HCT116 (cell line): ENCODE measurements around the gene SMIM21. TPM values are rescaled to one million over a fixed set of nuclear protein-coding genes. Genes with fewer than 3 reads are reported as not detected.

Source experiments
- ATAC-seq: fragments of 200-7000 bp; cut with Tn5 transposase; 2 replicates; pipeline ENCODE4 v1.9.1; 2020; ENCODE audit warnings: mild to moderate bottlenecking, moderate library complexity
- BruUV-seq: library from RNA; stranded (reverse); fragments of 400-500 nt; replicated peaks from 2 replicates; lab custom pipeline; 2021; lab: Mats Ljungman, UMichigan
- CTCF ChIA-PET: fragments of 300-600 bp; sonication (Branson Sonifier 250); formaldehyde crosslinking; loops from one replicate; lab custom pipeline; 2021; ENCODE audit warnings: antibody characterized with exemption; lab: Charles Lee
- POLR2A ChIA-PET: fragments of 300-600, 350-600 bp; sonication (Branson Sonifier 250); formaldehyde crosslinking; loops from one replicate; lab custom pipeline; 2021; ENCODE audit warnings: antibody characterized with exemption; lab: Charles Lee
- RAD21 ChIA-PET, 2 experiments: fragments of 300-600 bp; sonication (Branson Sonifier 250); formaldehyde crosslinking; loops; one replicate each; lab custom pipeline; 2023; ENCODE audit warnings: low total read pairs in 2 of 2; ENCODE audit not compliant: uncharacterized antibody in 2 of 2, unreplicated experiment in 2 of 2, low non-redundant PET in 1 of 2; lab: Charles Lee
- DNase-seq: peaks from one replicate; pipeline ENCODE4 v3.0.0-alpha.2; 2010; ENCODE audit warnings: low read depth, low spot score
- H2AFZ ChIP-seq: fragments of 200-600 bp; shearing (Covaris generic), sonication (generic); 2 replicates; pipeline ENCODE4 v1.6.1; 2017; ENCODE audit warnings: low read depth, mixed run types, mixed read lengths, antibody characterized with exemption, low read length; ENCODE audit not compliant: poor library complexity, severe bottlenecking
- H3K27ac ChIP-seq: 2 replicates; pipeline ENCODE4 v1.5.1; 2012; ENCODE audit warnings: low read depth, low read length
- H3K27me3 ChIP-seq: fragments of 200-600 bp; sonication (generic); 2 replicates; pipeline ENCODE4 v1.6.1; 2016; ENCODE audit warnings: mixed run types, low read length, mixed read lengths; ENCODE audit not compliant: insufficient read depth
- H3K36me3 ChIP-seq, 2 experiments: fragments of 200-500 bp in 1 of 2; fragments of 200-600 bp in 1 of 2; sonication (Bioruptor generic) in 1 of 2; sonication (generic) in 1 of 2; 2 replicates each; pipeline versions ENCODE4 v1.5.1 to v1.6.1; 2014 to 2016; ENCODE audit warnings: low read length in 2 of 2, inconsistent platforms in 1 of 2, mixed read lengths in 1 of 2, mixed run types in 1 of 2; ENCODE audit not compliant: insufficient read depth in 2 of 2, control insufficient read depth in 1 of 2
- H3K4me1 ChIP-seq, 2 experiments: fragments of 200-600 bp in 1 of 2; sonication (generic) in 1 of 2; 2 replicates each; pipeline versions ENCODE4 v1.5.1 to v1.6.1; 2012 to 2017; ENCODE audit warnings: low read length in 2 of 2, inconsistent platforms in 1 of 2, mild to moderate bottlenecking in 1 of 2, mixed read lengths in 1 of 2, mixed run types in 1 of 2, moderate library complexity in 1 of 2; ENCODE audit not compliant: insufficient read depth in 2 of 2, control insufficient read depth in 1 of 2
- H3K4me2 ChIP-seq: fragments of 200-600 bp; sonication (generic); 2 replicates; pipeline ENCODE4 v1.6.1; 2017; ENCODE audit warnings: mixed run types, low read length, mixed read lengths
- H3K4me3 ChIP-seq, 2 experiments: fragments of 200-600 bp in 1 of 2; sonication (generic) in 1 of 2; replicated peaks in 1 of 2; 2 replicates each; pipeline ENCODE4 v1.5.1; 2011 to 2016; ENCODE audit warnings: low read length in 2 of 2, control low read depth in 1 of 2, low read depth in 1 of 2, mild to moderate bottlenecking in 1 of 2, mixed read lengths in 1 of 2, mixed run types in 1 of 2
- H3K79me2 ChIP-seq: fragments of 200-600 bp; sonication (generic); 2 replicates; pipeline ENCODE4 v1.6.1; 2017; ENCODE audit warnings: mild to moderate bottlenecking, mixed run types, low read length, moderate library complexity, mixed read lengths; ENCODE audit not compliant: insufficient read depth
- H3K9ac ChIP-seq: fragments of 200-600 bp; sonication (generic); 2 replicates; pipeline ENCODE4 v1.6.1; 2016; ENCODE audit warnings: low read length, mixed read lengths
- H3K9me2 ChIP-seq: fragments of 200-600 bp; sonication (generic), shearing (Covaris generic); 2 replicates; pipeline ENCODE4 v1.6.1; 2017; ENCODE audit warnings: mixed run types, mild to moderate bottlenecking, moderate library complexity; ENCODE audit not compliant: insufficient read depth
- H3K9me3 ChIP-seq, 2 experiments: fragments of 200-500 bp in 1 of 2; fragments of 200-600 bp in 1 of 2; sonication (Bioruptor generic) in 1 of 2; sonication (generic) in 1 of 2; 2 replicates each; pipeline ENCODE4 v1.6.1; 2014 to 2017; ENCODE audit warnings: low read length in 2 of 2, mixed read lengths in 2 of 2, inconsistent platforms in 1 of 2, low read depth in 1 of 2, mild to moderate bottlenecking in 1 of 2, mixed run types in 1 of 2, moderate library complexity in 1 of 2; ENCODE audit not compliant: control insufficient read depth in 1 of 2, insufficient read depth in 1 of 2
- H4K20me1 ChIP-seq: fragments of 200-600 bp; sonication (generic), shearing (Covaris generic); 2 replicates; pipeline ENCODE4 v1.6.1; 2017; ENCODE audit warnings: mixed run types, mild to moderate bottlenecking, moderate library complexity; ENCODE audit not compliant: insufficient read depth
- CBX3 ChIP-seq: IDR thresholded peaks from 2 replicates; pipeline ENCODE4 v1.6.1; 2012; ENCODE audit warnings: low read depth
- EGR1 ChIP-seq: IDR thresholded peaks from 2 replicates; pipeline ENCODE4 v1.6.1; 2012; ENCODE audit warnings: low read depth
- ELF1 ChIP-seq: IDR thresholded peaks from 2 replicates; pipeline ENCODE4 v1.6.1; 2012; ENCODE audit warnings: low read depth, borderline replicate concordance
- JUND ChIP-seq: IDR thresholded peaks from 2 replicates; pipeline ENCODE4 v1.6.1; 2012
- POLR2A ChIP-seq: IDR thresholded peaks from 2 replicates; pipeline ENCODE4 v1.7.0; 2011; ENCODE audit warnings: borderline replicate concordance; ENCODE audit not compliant: insufficient read depth, insufficient read length; ENCODE audit errors: extremely low read depth
- SP1 ChIP-seq: IDR thresholded peaks from 2 replicates; pipeline ENCODE4 v1.6.1; 2012; ENCODE audit warnings: low read depth
- TCF7L2 ChIP-seq: IDR thresholded peaks from 2 replicates; pipeline ENCODE4 v1.7.0; 2011; ENCODE audit warnings: borderline replicate concordance, inconsistent platforms; ENCODE audit not compliant: insufficient read depth, insufficient read length; ENCODE audit errors: extremely low read depth
- ZFX ChIP-seq: fragments of 450-650 bp; IDR thresholded peaks from 2 replicates; pipeline ENCODE4 v1.6.1; 2017
- ZNF274 ChIP-seq: fragments of 200-500 bp; sonication (Bioruptor generic); IDR thresholded peaks from 2 replicates; pipeline ENCODE4 v1.6.1; 2014; ENCODE audit warnings: mild to moderate bottlenecking, low read depth, low read length, inconsistent platforms
- intact Hi-C: fragments of 100-400 bp; cut with micrococcal nuclease; formaldehyde crosslinking; loops from 2 replicates; pipeline ENCODE4 v1.10.0; 2022
- total RNA-seq: library from RNA; stranded (reverse); gene quantifications from one replicate; pipeline ENCODE4 v1.2.1, GENCODE V29; 2021; ENCODE audit not compliant: unreplicated experiment
- TF ChIP-seq, protein P1 (sequence below): IDR thresholded peaks from 2 replicates; pipeline ENCODE4 v1.6.1; 2012
- TF ChIP-seq, protein P2 (sequence below): IDR thresholded peaks from 2 replicates; pipeline ENCODE4 v1.6.1; 2012; ENCODE audit warnings: low read depth
- TF ChIP-seq, protein P3 (sequence below): IDR thresholded peaks from 2 replicates; pipeline ENCODE4 v1.6.1; 2012

SMIM21 gene
- total RNA-seq, 1 experiment from 2014 or later, result not detected

DNA sequence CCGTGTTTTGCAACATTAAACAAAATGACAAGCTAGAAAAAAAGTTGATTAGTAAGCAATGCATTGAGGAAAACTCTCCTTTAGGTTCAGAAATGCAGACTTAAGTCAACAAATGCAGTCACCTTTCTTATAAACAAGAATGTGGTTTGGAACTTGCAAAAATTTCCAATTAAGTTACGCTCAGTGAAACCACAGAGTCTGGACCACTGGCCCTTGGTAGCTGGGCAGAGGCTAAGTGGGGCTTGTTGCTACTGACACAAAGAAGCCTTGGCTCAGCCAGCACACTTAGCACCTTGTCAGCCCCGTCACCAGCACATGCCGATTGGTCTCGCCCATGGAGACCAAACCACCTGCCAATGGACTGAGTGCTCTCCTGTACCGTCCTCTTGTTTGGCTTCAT, 53.0 kb downstream of the SMIM21 start:
- no peak overlapping the region for H3K4me2 ChIP-seq
- intact Hi-C loops, result no loop called here
- H2AFZ ChIP-seq, result no peak overlapping the region
- H3K9me3 ChIP-seq, result no peaks in the 10 kb centered on the region; a peak in 1 of 4 replicates
- no peaks in the 10 kb centered on the region for H4K20me1 ChIP-seq
- no peaks in the 10 kb centered on the region for H3K27me3 ChIP-seq
- ChIA-PET RAD21 (no interaction called here), CTCF (no interaction called here), POLR2A (no interaction called here)
- no peaks in the 10 kb centered on the region for H3K4me1 ChIP-seq
- no peak overlapping the region for H3K27ac ChIP-seq
- BruUV-seq, result no TSS peak
- no peaks in the 10 kb centered on the region for H3K79me2 ChIP-seq
- no peaks in the 10 kb centered on the region for H3K36me3 ChIP-seq
- TF ChIP-seq JUND (no peak), TCF7L2 (no peak), CBX3 (no peak), SP1 (no peak), ELF1 (no peak), POLR2A (no peak), ZFX (no peak), EGR1 (no peak), ZNF274 (no peak)
- TF ChIP-seq, protein P1, sequence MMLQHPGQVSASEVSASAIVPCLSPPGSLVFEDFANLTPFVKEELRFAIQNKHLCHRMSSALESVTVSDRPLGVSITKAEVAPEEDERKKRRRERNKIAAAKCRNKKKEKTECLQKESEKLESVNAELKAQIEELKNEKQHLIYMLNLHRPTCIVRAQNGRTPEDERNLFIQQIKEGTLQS, result no peak
- TF ChIP-seq, protein P2, sequence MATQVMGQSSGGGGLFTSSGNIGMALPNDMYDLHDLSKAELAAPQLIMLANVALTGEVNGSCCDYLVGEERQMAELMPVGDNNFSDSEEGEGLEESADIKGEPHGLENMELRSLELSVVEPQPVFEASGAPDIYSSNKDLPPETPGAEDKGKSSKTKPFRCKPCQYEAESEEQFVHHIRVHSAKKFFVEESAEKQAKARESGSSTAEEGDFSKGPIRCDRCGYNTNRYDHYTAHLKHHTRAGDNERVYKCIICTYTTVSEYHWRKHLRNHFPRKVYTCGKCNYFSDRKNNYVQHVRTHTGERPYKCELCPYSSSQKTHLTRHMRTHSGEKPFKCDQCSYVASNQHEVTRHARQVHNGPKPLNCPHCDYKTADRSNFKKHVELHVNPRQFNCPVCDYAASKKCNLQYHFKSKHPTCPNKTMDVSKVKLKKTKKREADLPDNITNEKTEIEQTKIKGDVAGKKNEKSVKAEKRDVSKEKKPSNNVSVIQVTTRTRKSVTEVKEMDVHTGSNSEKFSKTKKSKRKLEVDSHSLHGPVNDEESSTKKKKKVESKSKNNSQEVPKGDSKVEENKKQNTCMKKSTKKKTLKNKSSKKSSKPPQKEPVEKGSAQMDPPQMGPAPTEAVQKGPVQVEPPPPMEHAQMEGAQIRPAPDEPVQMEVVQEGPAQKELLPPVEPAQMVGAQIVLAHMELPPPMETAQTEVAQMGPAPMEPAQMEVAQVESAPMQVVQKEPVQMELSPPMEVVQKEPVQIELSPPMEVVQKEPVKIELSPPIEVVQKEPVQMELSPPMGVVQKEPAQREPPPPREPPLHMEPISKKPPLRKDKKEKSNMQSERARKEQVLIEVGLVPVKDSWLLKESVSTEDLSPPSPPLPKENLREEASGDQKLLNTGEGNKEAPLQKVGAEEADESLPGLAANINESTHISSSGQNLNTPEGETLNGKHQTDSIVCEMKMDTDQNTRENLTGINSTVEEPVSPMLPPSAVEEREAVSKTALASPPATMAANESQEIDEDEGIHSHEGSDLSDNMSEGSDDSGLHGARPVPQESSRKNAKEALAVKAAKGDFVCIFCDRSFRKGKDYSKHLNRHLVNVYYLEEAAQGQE, result no peak
- TF ChIP-seq, protein P3, sequence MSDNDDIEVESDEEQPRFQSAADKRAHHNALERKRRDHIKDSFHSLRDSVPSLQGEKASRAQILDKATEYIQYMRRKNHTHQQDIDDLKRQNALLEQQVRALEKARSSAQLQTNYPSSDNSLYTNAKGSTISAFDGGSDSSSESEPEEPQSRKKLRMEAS, result no peak
- no peaks in the 10 kb centered on the region for H3K9me2 ChIP-seq
- ATAC-seq, result no peak
- H3K9ac ChIP-seq, result no peak overlapping the region
- DNase-seq, result no peak
- H3K4me3 ChIP-seq, result no peak overlapping the region
